OCI-LY7 (cell line): ENCODE data around the gene FOXD1.

Experiments
- EZH2phosphoT487 ChIP-seq: fragments of 200-600 bp; sonication (generic); IDR thresholded peaks from 2 replicates; pipeline ENCODE4 v1.6.1; 2018; ENCODE audit warnings: low read depth, borderline replicate concordance, mild to moderate bottlenecking, mixed run types, antibody characterized with exemption, low read length, moderate library complexity, mixed read lengths
- TF ChIP-seq, protein P1 (sequence below): fragments of 200-600 bp; sonication (generic); conservative IDR thresholded peaks from 2 replicates; pipeline ENCODE4 v1.5.1; 2014; ENCODE audit warnings: mild to moderate bottlenecking, antibody characterized with exemption, low read length, moderate library complexity, mixed read lengths

- TF ChIP-seq, protein P1, sequence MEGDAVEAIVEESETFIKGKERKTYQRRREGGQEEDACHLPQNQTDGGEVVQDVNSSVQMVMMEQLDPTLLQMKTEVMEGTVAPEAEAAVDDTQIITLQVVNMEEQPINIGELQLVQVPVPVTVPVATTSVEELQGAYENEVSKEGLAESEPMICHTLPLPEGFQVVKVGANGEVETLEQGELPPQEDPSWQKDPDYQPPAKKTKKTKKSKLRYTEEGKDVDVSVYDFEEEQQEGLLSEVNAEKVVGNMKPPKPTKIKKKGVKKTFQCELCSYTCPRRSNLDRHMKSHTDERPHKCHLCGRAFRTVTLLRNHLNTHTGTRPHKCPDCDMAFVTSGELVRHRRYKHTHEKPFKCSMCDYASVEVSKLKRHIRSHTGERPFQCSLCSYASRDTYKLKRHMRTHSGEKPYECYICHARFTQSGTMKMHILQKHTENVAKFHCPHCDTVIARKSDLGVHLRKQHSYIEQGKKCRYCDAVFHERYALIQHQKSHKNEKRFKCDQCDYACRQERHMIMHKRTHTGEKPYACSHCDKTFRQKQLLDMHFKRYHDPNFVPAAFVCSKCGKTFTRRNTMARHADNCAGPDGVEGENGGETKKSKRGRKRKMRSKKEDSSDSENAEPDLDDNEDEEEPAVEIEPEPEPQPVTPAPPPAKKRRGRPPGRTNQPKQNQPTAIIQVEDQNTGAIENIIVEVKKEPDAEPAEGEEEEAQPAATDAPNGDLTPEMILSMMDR, result no peak
- no peak for TF ChIP-seq EZH2phosphoT487
These were observed 33.4 kb downstream of the FOXD1 start for GRCh38 chr5:73415171-73415570.
